ENCODE data around the gene RHOBTB3.

DNA sequence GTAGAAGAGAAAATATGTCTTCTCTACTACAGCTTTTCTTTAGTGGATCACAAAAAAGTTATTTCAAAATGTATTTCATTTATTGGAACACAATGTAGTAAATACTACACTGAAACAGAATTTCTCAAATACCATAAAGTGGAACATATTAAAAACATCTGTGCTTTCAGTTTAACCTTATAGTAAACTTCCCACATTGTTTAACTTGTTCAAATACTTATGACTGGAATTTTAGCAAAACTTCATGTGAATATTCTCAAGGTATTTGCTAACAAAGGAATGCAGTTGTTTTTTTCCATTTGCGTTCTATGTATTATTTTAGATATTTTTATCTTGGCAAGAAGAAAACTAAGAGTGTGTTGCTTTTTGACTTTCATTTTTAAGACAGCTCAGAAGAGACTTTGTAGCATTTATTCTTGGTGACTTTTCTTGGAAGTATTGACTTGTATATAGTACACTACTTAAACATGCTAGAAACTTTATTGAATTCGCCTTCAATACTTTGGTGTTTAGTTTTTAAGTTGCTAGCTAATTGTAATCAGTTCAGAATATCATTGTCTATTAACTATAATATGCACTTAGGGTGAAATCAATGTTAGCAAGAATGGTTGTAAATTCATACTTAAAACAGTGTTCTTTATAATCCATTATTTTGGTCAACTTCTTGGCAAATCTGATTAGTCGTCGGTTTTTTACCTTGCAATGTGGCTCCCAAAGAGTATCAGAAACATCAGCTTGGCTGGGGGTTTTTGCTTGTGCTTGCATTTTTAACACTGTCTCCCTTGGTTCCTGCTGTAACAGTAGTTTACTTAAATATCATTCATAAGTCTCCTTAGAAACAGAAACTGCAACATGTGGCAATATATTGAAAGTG is 5.0 kb upstream of the RHOBTB3 start:
- TF ChIP-seq, protein P1, sequence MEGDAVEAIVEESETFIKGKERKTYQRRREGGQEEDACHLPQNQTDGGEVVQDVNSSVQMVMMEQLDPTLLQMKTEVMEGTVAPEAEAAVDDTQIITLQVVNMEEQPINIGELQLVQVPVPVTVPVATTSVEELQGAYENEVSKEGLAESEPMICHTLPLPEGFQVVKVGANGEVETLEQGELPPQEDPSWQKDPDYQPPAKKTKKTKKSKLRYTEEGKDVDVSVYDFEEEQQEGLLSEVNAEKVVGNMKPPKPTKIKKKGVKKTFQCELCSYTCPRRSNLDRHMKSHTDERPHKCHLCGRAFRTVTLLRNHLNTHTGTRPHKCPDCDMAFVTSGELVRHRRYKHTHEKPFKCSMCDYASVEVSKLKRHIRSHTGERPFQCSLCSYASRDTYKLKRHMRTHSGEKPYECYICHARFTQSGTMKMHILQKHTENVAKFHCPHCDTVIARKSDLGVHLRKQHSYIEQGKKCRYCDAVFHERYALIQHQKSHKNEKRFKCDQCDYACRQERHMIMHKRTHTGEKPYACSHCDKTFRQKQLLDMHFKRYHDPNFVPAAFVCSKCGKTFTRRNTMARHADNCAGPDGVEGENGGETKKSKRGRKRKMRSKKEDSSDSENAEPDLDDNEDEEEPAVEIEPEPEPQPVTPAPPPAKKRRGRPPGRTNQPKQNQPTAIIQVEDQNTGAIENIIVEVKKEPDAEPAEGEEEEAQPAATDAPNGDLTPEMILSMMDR (conservative IDR thresholded peaks at IDR 0.05), result no peak
- no peak for TF ChIP-seq ZFX (IDR thresholded peaks at IDR 0.05)
